GM23248 (cell line): Measurements from ENCODE around the gene PLXNB3. TPM values are rescaled to one million over a fixed set of nuclear protein-coding genes. Genes with fewer than 3 reads are reported as not detected.
A peak's percentile ranks its signal among the peaks of the same experiment; 100 is the strongest.

Experiments
- DNase-seq: peaks from one replicate; pipeline ENCODE4 v3.0.0-alpha.2; 2015
- H2AFZ ChIP-seq: fragments of 200-600 bp; sonication (generic); 2 replicates; pipeline ENCODE4 v1.6.1; 2016; ENCODE audit warnings: antibody characterized with exemption
- H3F3A ChIP-seq: fragments of 200-600 bp; sonication (generic); 2 replicates; pipeline ENCODE4 v1.6.1; 2016; ENCODE audit warnings: mild to moderate bottlenecking, antibody characterized with exemption, mixed run types; ENCODE audit not compliant: insufficient read depth
- H3K27ac ChIP-seq: fragments of 200-600 bp; sonication (generic); 2 replicates; pipeline ENCODE4 v1.5.1; 2016; ENCODE audit warnings: mild to moderate bottlenecking
- H3K27me3 ChIP-seq: fragments of 200-600 bp; sonication (generic); replicated peaks from 2 replicates; pipeline ENCODE4 v1.6.1; 2016; ENCODE audit warnings: mild to moderate bottlenecking; ENCODE audit not compliant: insufficient read depth
- H3K36me3 ChIP-seq: fragments of 200-600 bp; sonication (generic); 2 replicates; pipeline ENCODE4 v1.6.1; 2016; ENCODE audit warnings: low read depth, mild to moderate bottlenecking
- H3K4me1 ChIP-seq: fragments of 200-600 bp; sonication (generic); 2 replicates; pipeline ENCODE4 v1.6.1; 2016; ENCODE audit warnings: mild to moderate bottlenecking; ENCODE audit not compliant: insufficient read depth
- H3K4me2 ChIP-seq: fragments of 200-600 bp; sonication (generic); one replicate; pipeline ENCODE4 v1.6.1; 2016; ENCODE audit warnings: mild to moderate bottlenecking; ENCODE audit not compliant: unreplicated experiment
- H3K4me3 ChIP-seq: fragments of 200-600 bp; sonication (generic); 2 replicates; pipeline ENCODE4 v1.5.1; 2016; ENCODE audit warnings: mild to moderate bottlenecking
- H3K79me2 ChIP-seq: fragments of 200-600 bp; sonication (generic); 2 replicates; pipeline ENCODE4 v1.6.1; 2016; ENCODE audit warnings: mild to moderate bottlenecking; ENCODE audit not compliant: insufficient read depth
- H3K9ac ChIP-seq: fragments of 200-600 bp; sonication (generic); 2 replicates; pipeline ENCODE4 v1.6.1; 2016; ENCODE audit warnings: mild to moderate bottlenecking
- H3K9me2 ChIP-seq: fragments of 200-600 bp; sonication (generic); 2 replicates; pipeline ENCODE4 v1.6.1; 2016; ENCODE audit warnings: mixed run types, mild to moderate bottlenecking, moderate library complexity; ENCODE audit not compliant: insufficient read depth
- H3K9me3 ChIP-seq: fragments of 200-600 bp; sonication (generic); one replicate; pipeline ENCODE4 v1.6.1; 2017; ENCODE audit warnings: low read depth
- H4K20me1 ChIP-seq: fragments of 200-600 bp; sonication (generic); 2 replicates; pipeline ENCODE4 v1.6.0; 2016; ENCODE audit not compliant: insufficient read depth
- EZH2 ChIP-seq: fragments of 200-600 bp; sonication (generic); IDR thresholded peaks from 2 replicates; pipeline ENCODE4 v1.6.1; 2018; ENCODE audit warnings: antibody characterized with exemption, mild to moderate bottlenecking; ENCODE audit not compliant: insufficient read depth, poor library complexity, severe bottlenecking
- EZH2phosphoT487 ChIP-seq: fragments of 200-600 bp; sonication (generic); IDR thresholded peaks from 2 replicates; pipeline ENCODE4 v1.6.1; 2018; ENCODE audit warnings: antibody characterized with exemption, moderate library complexity, mild to moderate bottlenecking, low read depth; ENCODE audit not compliant: insufficient read depth
- whole genome bisulfite sequencing, 2 experiments: methylation state at CpG; one replicate each; pipeline ENCODE4 v1.1.6; 2015 to 2017; ENCODE audit warnings: low lambda C conversion rate in 2 of 2, low coverage in 1 of 2; ENCODE audit errors: missing lambda C conversion rate in 2 of 2; 5-methylcytosine and 5-hydroxymethylcytosine counted together
- in situ Hi-C: fragments of 300-500 bp; cut with MboI; formaldehyde crosslinking; loops from 2 replicates; pipeline ENCODE4 v1.15.0; 2020
- polyA plus RNA-seq: library from polyadenylated mRNA; unstranded; fragments of >200 nt; fragmentation: Nextera tagmentation; extraction: Ambion mirVana; gene quantifications from 2 replicates; pipeline ENCODE4 v1.2.1, GENCODE V29; 2016
- total RNA-seq: library from RNA; depleted of rRNA; stranded (reverse); fragments of >200 nt; shearing (Covaris generic); gene quantifications from 2 replicates; pipeline ENCODE4 v1.2.3, GENCODE V29; 2014

The PLXNB3 gene
- total and polyA plus RNA-seq, 2 experiments from 2014 or later: 8.8 to 12.5 TPM

DNA sequence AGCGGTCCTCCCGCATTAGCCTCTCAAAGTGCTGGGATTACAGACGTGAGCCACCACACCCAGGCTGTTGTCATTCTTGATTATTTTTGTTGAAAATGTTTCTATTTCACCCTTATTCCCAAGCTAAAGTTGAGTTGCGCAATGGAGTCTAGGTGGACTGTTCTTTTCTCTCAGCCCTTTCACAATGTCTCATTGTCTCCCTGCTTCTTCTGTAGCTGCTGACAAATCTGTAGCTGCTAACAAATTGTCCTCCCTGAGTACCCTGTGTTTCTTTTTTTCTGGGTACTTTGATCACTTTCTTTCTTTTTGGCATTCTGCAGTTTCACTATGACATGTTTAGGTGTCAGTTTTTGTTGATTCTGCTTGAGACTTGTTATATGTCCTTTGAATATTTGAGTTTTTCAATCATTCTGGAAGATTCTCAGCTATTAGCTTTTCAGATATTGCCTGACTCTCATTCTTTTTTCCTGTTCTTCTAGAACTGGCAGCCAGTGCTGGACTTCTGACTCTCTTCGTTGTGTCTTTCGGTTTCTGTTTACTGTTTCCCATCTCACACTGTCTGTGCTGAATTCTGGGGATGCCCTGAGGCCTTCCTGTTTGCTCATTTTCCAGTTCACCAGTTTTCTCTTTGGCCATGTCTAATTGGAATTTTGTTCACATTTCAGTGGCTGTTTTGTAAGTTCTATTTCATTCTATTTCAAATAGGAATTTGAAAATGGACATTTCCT is 32.8 kb upstream of the PLXNB3 start:
- Histone ChIP-seq H3K79me2 (peaks cover 7% of the 10 kb centered on the region; the same call in 1 of the 2 replicates), H3K4me3 (no peak overlapping the region), H3K9me2 (no peaks in the 10 kb centered on the region), H3K9me3 (no peaks in the 10 kb centered on the region), H3K4me2 (no peak overlapping the region), H4K20me1 (no peaks in the 10 kb centered on the region), H3K9ac (no peak overlapping the region), H3K4me1 (0 out of 2 replicates have a peak, but pooled peaks cover 8% of the 10 kb centered on the region), H3K27me3 (no peaks in the 10 kb centered on the region), H3F3A (no peaks in the 10 kb centered on the region), H2AFZ (no peak overlapping the region), H3K27ac (no peak overlapping the region), H3K36me3 (no peaks in the 10 kb centered on the region)
- in situ Hi-C loops: no loop called here
- TF ChIP-seq EZH2phosphoT487: no peak
- TF ChIP-seq EZH2: no peak
- DNase-seq: peak; percentile 35
- WGBS, 2 experiments: 98% methylated on average over 6 of the region's 6 CpGs

DNA sequence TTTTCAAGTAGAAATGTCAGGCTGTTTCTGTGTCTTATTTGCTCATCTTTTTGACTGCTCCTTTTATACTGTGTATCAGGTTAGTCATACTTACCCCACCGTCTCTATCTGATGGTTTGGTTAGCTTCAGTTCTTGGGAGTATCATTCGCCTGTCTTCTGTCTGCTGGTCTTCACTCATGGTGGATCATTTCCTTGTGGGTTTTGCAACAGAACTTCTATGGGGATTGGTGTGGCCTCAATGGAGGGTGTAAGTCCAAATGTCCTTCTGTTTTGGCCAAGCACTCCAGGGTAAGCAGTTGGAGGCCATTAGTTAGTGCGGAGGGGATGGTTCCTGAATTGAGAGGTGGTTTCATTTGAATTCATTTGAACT is 32.2 kb upstream of the PLXNB3 start:
- Histone ChIP-seq H3K9me3 (no peaks in the 10 kb centered on the region), H3K4me3 (no peak overlapping the region), H3K27me3 (no peaks in the 10 kb centered on the region), H3K4me1 (0 out of 2 replicates have a peak, but pooled peaks cover 7% of the 10 kb centered on the region), H3F3A (no peaks in the 10 kb centered on the region), H3K4me2 (no peak overlapping the region), H3K9ac (no peak overlapping the region), H3K36me3 (no peaks in the 10 kb centered on the region), H3K27ac (no peak overlapping the region), H3K79me2 (peaks cover 7% of the 10 kb centered on the region; the same call in 1 of the 2 replicates), H2AFZ (no peak overlapping the region), H4K20me1 (no peaks in the 10 kb centered on the region), H3K9me2 (no peaks in the 10 kb centered on the region)
- in situ Hi-C loops: no loop called here
- TF ChIP-seq EZH2: no peak
- TF ChIP-seq EZH2phosphoT487: no peak
- WGBS, 2 experiments: 100% methylated on average over 3 of the region's 3 CpGs
- no peak for DNase-seq

- no peaks in the 10 kb centered on the region for H3F3A ChIP-seq
- H3K9ac ChIP-seq: no peak overlapping the region
- no peak overlapping the region for H3K4me3 ChIP-seq
- in situ Hi-C loops: no loop called here
- H3K9me2 ChIP-seq: no peaks in the 10 kb centered on the region
- 0 out of 2 replicates have a peak, but pooled peaks cover under 1% of the 10 kb centered on the region for H3K4me1 ChIP-seq
- no peak overlapping the region for H3K4me2 ChIP-seq
- H4K20me1 ChIP-seq: no peaks in the 10 kb centered on the region
- 84 to 88% methylated on average over 10 to 11 of the region's 14 CpGs for WGBS, 2 experiments
- H2AFZ ChIP-seq: no peak overlapping the region
- no peaks in the 10 kb centered on the region for H3K9me3 ChIP-seq
- H3K27ac ChIP-seq: no peak overlapping the region
- DNase-seq: peak; percentile 38
- H3K36me3 ChIP-seq: no peaks in the 10 kb centered on the region
- H3K79me2 ChIP-seq: peaks cover 7% of the 10 kb centered on the region; the same call in 1 of the 2 replicates
- TF ChIP-seq EZH2phosphoT487: no peak
- TF ChIP-seq EZH2: no peak
- no peaks in the 10 kb centered on the region for H3K27me3 ChIP-seq
Observed at GRCh38 chrX:153732401-153732800, 31.6 kb upstream of the PLXNB3 start.

DNA sequence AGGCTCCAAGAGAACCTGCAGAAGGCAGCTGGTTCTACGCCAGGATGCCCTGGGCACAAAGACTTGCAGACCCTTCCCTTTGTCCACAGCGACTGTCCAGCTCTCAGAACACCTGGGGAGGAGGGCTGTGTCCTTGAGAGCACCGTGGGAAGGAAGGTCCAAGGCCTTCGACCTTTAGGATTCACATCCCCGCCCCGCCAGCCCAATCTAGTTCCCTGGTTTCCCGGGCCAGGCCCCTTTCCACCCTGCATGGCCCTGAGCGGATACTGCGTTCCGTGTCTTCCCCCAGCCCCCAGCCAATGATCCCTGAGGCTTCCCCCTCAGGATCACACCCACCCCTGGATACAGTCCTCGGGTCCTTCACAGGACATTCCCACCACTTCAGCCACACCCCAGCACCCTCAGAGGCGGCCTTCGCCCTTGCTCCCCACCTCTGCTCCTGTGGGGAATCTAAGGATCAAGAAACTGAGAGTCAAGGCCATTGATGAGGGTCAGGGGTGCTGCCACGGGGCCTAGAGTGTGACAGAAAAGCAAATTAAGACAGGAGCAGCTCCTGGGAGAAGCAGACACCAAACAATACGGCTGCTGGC is 30.3 kb upstream of the PLXNB3 start:
- Histone ChIP-seq H3K4me3 (no peak overlapping the region), H3K36me3 (no peaks in the 10 kb centered on the region), H3K27me3 (no peaks in the 10 kb centered on the region), H2AFZ (no peak overlapping the region), H3K9ac (no peak overlapping the region), H3K27ac (no peak overlapping the region), H3K79me2 (no peaks in the 10 kb centered on the region), H3F3A (no peaks in the 10 kb centered on the region), H3K4me1 (no peaks in the 10 kb centered on the region), H3K9me2 (no peaks in the 10 kb centered on the region), H3K9me3 (no peaks in the 10 kb centered on the region), H4K20me1 (no peaks in the 10 kb centered on the region), H3K4me2 (no peak overlapping the region)
- WGBS, 2 experiments: 77 to 80% methylated on average over 11 to 13 of the region's 15 CpGs
- TF ChIP-seq EZH2 (no peak), EZH2phosphoT487 (no peak)
- in situ Hi-C loops: no loop called here
- no peak for DNase-seq
